Lower lobe of right lung (tissue), 2 donors: ENCODE results near the gene SND1. TPM values are rescaled to one million over a fixed set of nuclear protein-coding genes. Genes with fewer than 3 reads are reported as not detected.
A peak's percentile ranks its signal among the peaks of the same experiment; 100 is the strongest.

ENCODE experiments used
- ATAC-seq, 2 donors: fragments of 200-7000 bp; cut with Tn5 transposase; one replicate each; pipeline ENCODE4 v1.9.1; 2020 to 2022; ENCODE audit warnings: mild to moderate bottlenecking in 2 of 2, moderate library complexity in 2 of 2
- DNase-seq: peaks from one replicate; pipeline ENCODE4 v3.0.0-alpha.2; 2020
- H3K27ac ChIP-seq: fragments of 200-600 bp; one replicate; pipeline ENCODE4 v1.8.0; 2022
- H3K27me3 ChIP-seq: fragments of 200-600 bp; one replicate; pipeline ENCODE4 v1.8.0; 2022; ENCODE audit warnings: low read depth
- H3K36me3 ChIP-seq: fragments of 200-600 bp; one replicate; pipeline ENCODE4 v1.8.0; 2022; ENCODE audit warnings: mild to moderate bottlenecking
- H3K4me1 ChIP-seq: fragments of 200-600 bp; one replicate; pipeline ENCODE4 v1.8.0; 2022
- H3K4me3 ChIP-seq: fragments of 200-600 bp; one replicate; pipeline ENCODE4 v1.8.0; 2022; ENCODE audit warnings: mild to moderate bottlenecking
- H3K9me3 ChIP-seq: fragments of 200-600 bp; one replicate; pipeline ENCODE4 v1.8.0; 2022
- CTCF ChIP-seq: fragments of 200-600 bp; IDR thresholded peaks from one replicate; pipeline ENCODE4 v1.8.0; 2022; ENCODE audit warnings: antibody characterized with exemption, mild to moderate bottlenecking
- intact Hi-C: fragments of 100-400 bp; cut with DNase I; formaldehyde crosslinking; loops from one replicate; pipeline ENCODE4 v1.11.0; 2022
- total RNA-seq: library from RNA; stranded (reverse); fragmentation: NEBNext Ultra II Directional; extraction: Animal tissue kit (Norgen Biotek cat#: 25700); gene quantifications from one replicate; pipeline ENCODE4 v1.2.1, GENCODE V29; 2021
- donor health status: DM: no; HTN: yes; CAD: no; lungs with severe emphysema.

Gene SND1
- total RNA-seq, 1 donor from 2014 or later, result 142 TPM

GRCh38 chr7:127995156-127995880 is 343.3 kb downstream of the SND1 start:
- Histone ChIP-seq H3K36me3 (peaks cover 21% of the 10 kb centered on the region), H3K27me3 (no peaks in the 10 kb centered on the region), H3K27ac (peak overlapping the region; percentile 32), H3K4me3 (no peak overlapping the region), H3K4me1 (peaks cover 28% of the 10 kb centered on the region), H3K9me3 (no peaks in the 10 kb centered on the region)
- DNase-seq (no peak), ATAC-seq (peak in 1 of 2 donors; percentile 35)
- no peak for TF ChIP-seq CTCF
- intact Hi-C loops, result no loop called here

GRCh38 chr7:127995881-127996215 is 343.9 kb downstream of the SND1 start:
- Histone ChIP-seq H3K4me3 (no peak overlapping the region), H3K36me3 (peaks cover 18% of the 10 kb centered on the region), H3K27ac (no peak overlapping the region), H3K4me1 (peaks cover 33% of the 10 kb centered on the region), H3K9me3 (no peaks in the 10 kb centered on the region), H3K27me3 (no peaks in the 10 kb centered on the region)
- no peak for ATAC-seq
- DNase-seq, result no peak
- no peak for TF ChIP-seq CTCF
- intact Hi-C loops, result no loop called here

GRCh38 chr7:127996253-127997071 is 344.5 kb downstream of the SND1 start:
- no peak for ATAC-seq
- intact Hi-C loops, result no loop called here
- Histone ChIP-seq H3K27ac (no peak overlapping the region), H3K36me3 (peaks cover 12% of the 10 kb centered on the region), H3K4me3 (no peak overlapping the region), H3K27me3 (no peaks in the 10 kb centered on the region), H3K4me1 (peaks cover 40% of the 10 kb centered on the region), H3K9me3 (no peaks in the 10 kb centered on the region)
- DNase-seq, result no peak
- TF ChIP-seq CTCF, result no peak

- Histone ChIP-seq H3K4me3 (no peak overlapping the region), H3K27me3 (no peaks in the 10 kb centered on the region), H3K9me3 (no peaks in the 10 kb centered on the region), H3K36me3 (peaks cover 11% of the 10 kb centered on the region), H3K27ac (no peak overlapping the region), H3K4me1 (peaks cover 41% of the 10 kb centered on the region)
- intact Hi-C loops, result no loop called here
- DNase-seq (no peak), ATAC-seq (no peak)
- no peak for TF ChIP-seq CTCF
Measured at GRCh38 chr7:127997226-127997922, 345.4 kb downstream of the SND1 start.

GRCh38 chr7:127998671-127999070 is 346.7 kb downstream of the SND1 start:
- intact Hi-C loops, result no loop called here

More at GRCh38 chr7:127998671-127999070, 346.7 kb downstream of the SND1 start:
- no peak for ATAC-seq
- no peak for TF ChIP-seq CTCF
- peaks cover 48% of the 10 kb centered on the region for H3K4me1 ChIP-seq
- no peaks in the 10 kb centered on the region for H3K27me3 ChIP-seq
- DNase-seq, result no peak
- no peak overlapping the region for H3K4me3 ChIP-seq
- peaks cover 5% of the 10 kb centered on the region for H3K36me3 ChIP-seq
- H3K27ac ChIP-seq, result no peak overlapping the region
- no peaks in the 10 kb centered on the region for H3K9me3 ChIP-seq
